Measurements from ENCODE around the gene KIF2A. TPM values are rescaled to one million over a fixed set of nuclear protein-coding genes. Genes with fewer than 3 reads are reported as not detected.

KIF2A gene
- total and polyA plus RNA-seq, 2 of the 4 experiments (the other 2 are of a cell fraction) = 23.6 to 37.3 TPM

GRCh38 chr5:62258654-62259053, 47.4 kb upstream of the KIF2A start:
- no peak overlapping the region for H3K18ac ChIP-seq (ENCODE audit: low read depth, low read length)
- TF ChIP-seq CTCF (conservative IDR thresholded peaks at IDR 0.05; ENCODE audit: low read depth, low read length) (no peak), RCOR1 (IDR thresholded peaks at IDR 0.05; ENCODE audit: insufficient replicate concordance, low read length) (no peak), MAZ (IDR thresholded peaks at IDR 0.05; ENCODE audit: borderline replicate concordance, low read depth, low read length) (no peak), CHD1 (IDR thresholded peaks at IDR 0.05; ENCODE audit: low read depth, low read length) (no peak), MAFK (IDR thresholded peaks at IDR 0.05; ENCODE audit: low read depth, low read length) (no peak), POLR2A (IDR thresholded peaks at IDR 0.05; ENCODE audit: low read depth, low read length) (no peak)
- no peak overlapping the region for H2BK120ac ChIP-seq (ENCODE audit: low read depth, low read length)
- in situ Hi-C loops (cut with MboI; ENCODE audit: low sequenced_read_pairs) (no loop called here), intact Hi-C loops (cut with micrococcal nuclease) (no loop called here), dilution Hi-C loops (cut with HindIII; ENCODE audit: low sequenced_read_pairs, unreplicated experiment) (no loop called here)
- no peaks in the 10 kb centered on the region for H4K20me1 ChIP-seq (ENCODE audit: insufficient read depth, low read length)
- no peak overlapping the region for H3K14ac ChIP-seq (replicated peaks; ENCODE audit: low read depth, low read length)
- no TSS peak for BruUV-seq (replicated peaks)
- H3K9ac ChIP-seq (ENCODE audit: low read depth, low read length) = no peak overlapping the region
- H3K9me1 ChIP-seq (ENCODE audit: insufficient read depth, low read length) = no peaks in the 10 kb centered on the region
- H3K27me3 ChIP-seq (ENCODE audit: control insufficient read depth, insufficient read depth, low read length) = 0 out of 2 replicates have a peak, but pooled peaks cover 1% of the 10 kb centered on the region
- no peak overlapping the region for H3K4me3 ChIP-seq (ENCODE audit: insufficient read depth, low read depth, low read length)
- no peak overlapping the region for H2BK15ac ChIP-seq (ENCODE audit: low read depth, low read length)
- no peak overlapping the region for H2BK5ac ChIP-seq (ENCODE audit: low read depth, low read length, poor library complexity, severe bottlenecking)
- H4K8ac ChIP-seq (ENCODE audit: low read depth in 2 of 2, low read length in 2 of 2) = no peak overlapping the region
- no peak overlapping the region for H4K91ac ChIP-seq (ENCODE audit: insufficient read depth, low read depth, low read length)
- H2AK5ac ChIP-seq (ENCODE audit: low read depth, low read length) = no peak overlapping the region
- no peak overlapping the region for H3K23ac ChIP-seq (ENCODE audit: low read depth, low read length)
- ChIA-PET POLR2A (ENCODE audit: unreplicated experiment) (no interaction called here), CTCF (no interaction called here)
- H2AK9ac ChIP-seq (replicated peaks; ENCODE audit: low read depth, low read length, poor library complexity) = no peak overlapping the region
- H3K56ac ChIP-seq (ENCODE audit: extremely low read depth, insufficient read depth, low read length) = no peak overlapping the region
- no peaks in the 10 kb centered on the region for H3K4me1 ChIP-seq (ENCODE audit: control insufficient read depth, insufficient read depth, low read length)
- no peak for ATAC-seq (ENCODE audit: low read depth)
- H3K79me1 ChIP-seq (ENCODE audit: low read depth in 1 of 2, low read length in 2 of 2) = no peaks in the 10 kb centered on the region
- no peaks in the 10 kb centered on the region for H3K36me3 ChIP-seq (ENCODE audit: control insufficient read depth, insufficient read depth, low read length)
- H4K5ac ChIP-seq (ENCODE audit: low read depth, low read length) = no peak overlapping the region
- DNase-seq = no peak
- H2AFZ ChIP-seq (replicated peaks; ENCODE audit: low read length, poor library complexity) = no peak overlapping the region
- no peak overlapping the region for H3K4ac ChIP-seq (ENCODE audit: low read depth, low read length)
- no peak overlapping the region for H3K4me2 ChIP-seq (ENCODE audit: low read depth, low read length)
- no peaks in the 10 kb centered on the region for H3K9me3 ChIP-seq (ENCODE audit: control insufficient read depth, insufficient read depth, low read length)
- no peak overlapping the region for H2BK20ac ChIP-seq (ENCODE audit: low read depth, low read length)
- no peak overlapping the region for H3K27ac ChIP-seq (ENCODE audit: insufficient read depth, low read length)

All from IMR-90 (cell line).